ENCODE data around the gene KCNN1.

KCNN1 gene

DNA sequence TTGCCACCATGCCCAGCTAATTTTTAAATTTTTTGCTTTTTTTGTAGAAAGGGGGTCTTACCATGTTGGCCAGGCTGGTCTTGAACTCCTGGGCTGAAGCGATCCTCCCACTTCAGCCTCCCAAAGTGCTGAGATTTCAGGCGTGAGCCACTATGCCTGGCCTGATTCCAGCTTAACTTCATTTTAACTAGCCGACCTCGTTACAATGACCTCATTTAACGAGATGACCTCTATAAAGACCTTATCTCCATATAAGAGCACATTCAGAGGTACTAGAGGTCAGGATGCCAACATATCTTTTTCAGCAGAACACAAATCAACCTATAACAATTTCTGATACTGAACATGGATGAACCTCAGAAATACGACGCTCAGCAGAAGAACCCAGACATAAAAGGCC is 10.6 kb downstream of the KCNN1 start (continued):
- TF ChIP-seq, protein P1, sequence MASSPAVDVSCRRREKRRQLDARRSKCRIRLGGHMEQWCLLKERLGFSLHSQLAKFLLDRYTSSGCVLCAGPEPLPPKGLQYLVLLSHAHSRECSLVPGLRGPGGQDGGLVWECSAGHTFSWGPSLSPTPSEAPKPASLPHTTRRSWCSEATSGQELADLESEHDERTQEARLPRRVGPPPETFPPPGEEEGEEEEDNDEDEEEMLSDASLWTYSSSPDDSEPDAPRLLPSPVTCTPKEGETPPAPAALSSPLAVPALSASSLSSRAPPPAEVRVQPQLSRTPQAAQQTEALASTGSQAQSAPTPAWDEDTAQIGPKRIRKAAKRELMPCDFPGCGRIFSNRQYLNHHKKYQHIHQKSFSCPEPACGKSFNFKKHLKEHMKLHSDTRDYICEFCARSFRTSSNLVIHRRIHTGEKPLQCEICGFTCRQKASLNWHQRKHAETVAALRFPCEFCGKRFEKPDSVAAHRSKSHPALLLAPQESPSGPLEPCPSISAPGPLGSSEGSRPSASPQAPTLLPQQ (tag by site-specific recombination; IDR thresholded peaks at IDR 0.05): no peak
- TF ChIP-seq ZBTB1 (tag by site-specific recombination; IDR thresholded peaks at IDR 0.05) (no peak), ZNF658 (tag by site-specific recombination; IDR thresholded peaks at IDR 0.05) (no peak), ZNF555 (tag by site-specific recombination; conservative IDR thresholded peaks at IDR 0.05) (no peak), MZF1 (tag by site-specific recombination; IDR thresholded peaks at IDR 0.05; ENCODE audit: borderline replicate concordance) (no peak), ZNF138 (tag by site-specific recombination; IDR thresholded peaks at IDR 0.05; ENCODE audit: borderline replicate concordance) (no peak), ZNF623 (tag by site-specific recombination; IDR thresholded peaks at IDR 0.05) (no peak), ZNF214 (tag by site-specific recombination; IDR thresholded peaks at IDR 0.05; ENCODE audit: borderline replicate concordance) (no peak), ZNF19 (tag by site-specific recombination; IDR thresholded peaks at IDR 0.05; ENCODE audit: low read depth) (no peak), ZNF112 (tag by site-specific recombination; IDR thresholded peaks at IDR 0.05) (no peak), ZNF223 (tag by site-specific recombination; IDR thresholded peaks at IDR 0.05) (no peak), ZNF837 (tag by site-specific recombination; IDR thresholded peaks at IDR 0.05) (no peak), ZEB2 (tag by site-specific recombination; IDR thresholded peaks at IDR 0.05) (0 out of 2 replicates have a peak, but pooled peaks have one; percentile 29), MYNN (tag by site-specific recombination; IDR thresholded peaks at IDR 0.05; ENCODE audit: borderline replicate concordance) (no peak)
- TF ChIP-seq, protein P2, sequence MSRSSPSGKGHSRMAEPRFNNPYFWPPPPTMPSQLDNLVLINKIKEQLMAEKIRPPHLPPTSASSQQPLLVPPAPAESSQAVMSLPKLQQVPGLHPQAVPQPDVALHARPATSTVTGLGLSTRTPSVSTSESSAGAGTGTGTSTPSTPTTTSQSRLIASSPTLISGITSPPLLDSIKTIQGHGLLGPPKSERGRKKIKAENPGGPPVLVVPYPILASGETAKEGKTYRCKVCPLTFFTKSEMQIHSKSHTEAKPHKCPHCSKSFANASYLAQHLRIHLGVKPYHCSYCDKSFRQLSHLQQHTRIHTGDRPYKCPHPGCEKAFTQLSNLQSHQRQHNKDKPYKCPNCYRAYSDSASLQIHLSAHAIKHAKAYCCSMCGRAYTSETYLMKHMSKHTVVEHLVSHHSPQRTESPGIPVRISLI (tag by site-specific recombination; IDR thresholded peaks at IDR 0.05): no peak
- TF ChIP-seq, protein P3, sequence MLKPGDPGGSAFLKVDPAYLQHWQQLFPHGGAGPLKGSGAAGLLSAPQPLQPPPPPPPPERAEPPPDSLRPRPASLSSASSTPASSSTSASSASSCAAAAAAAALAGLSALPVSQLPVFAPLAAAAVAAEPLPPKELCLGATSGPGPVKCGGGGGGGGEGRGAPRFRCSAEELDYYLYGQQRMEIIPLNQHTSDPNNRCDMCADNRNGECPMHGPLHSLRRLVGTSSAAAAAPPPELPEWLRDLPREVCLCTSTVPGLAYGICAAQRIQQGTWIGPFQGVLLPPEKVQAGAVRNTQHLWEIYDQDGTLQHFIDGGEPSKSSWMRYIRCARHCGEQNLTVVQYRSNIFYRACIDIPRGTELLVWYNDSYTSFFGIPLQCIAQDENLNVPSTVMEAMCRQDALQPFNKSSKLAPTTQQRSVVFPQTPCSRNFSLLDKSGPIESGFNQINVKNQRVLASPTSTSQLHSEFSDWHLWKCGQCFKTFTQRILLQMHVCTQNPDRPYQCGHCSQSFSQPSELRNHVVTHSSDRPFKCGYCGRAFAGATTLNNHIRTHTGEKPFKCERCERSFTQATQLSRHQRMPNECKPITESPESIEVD (tag by site-specific recombination; IDR thresholded peaks at IDR 0.05): no peak

DNA sequence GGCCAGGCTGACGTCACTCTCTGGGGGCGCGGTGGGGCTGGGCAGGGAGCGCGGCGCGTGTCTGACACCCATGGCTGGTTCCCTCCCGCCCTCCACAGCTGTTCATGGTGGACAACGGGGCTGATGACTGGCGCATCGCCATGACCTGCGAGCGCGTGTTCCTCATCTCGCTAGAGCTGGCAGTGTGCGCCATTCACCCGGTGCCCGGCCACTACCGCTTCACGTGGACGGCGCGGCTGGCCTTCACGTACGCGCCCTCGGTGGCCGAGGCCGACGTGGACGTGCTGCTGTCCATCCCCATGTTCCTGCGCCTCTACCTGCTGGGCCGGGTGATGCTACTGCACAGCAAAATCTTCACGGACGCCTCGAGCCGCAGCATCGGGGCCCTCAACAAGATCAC is 14.7 kb downstream of the KCNN1 start:
- TF ChIP-seq ZFP69B (tag by site-specific recombination; IDR thresholded peaks at IDR 0.05) (no peak), ZNF600 (tag by site-specific recombination; IDR thresholded peaks at IDR 0.05) (no peak), ZNF202 (tag by site-specific recombination; IDR thresholded peaks at IDR 0.05; ENCODE audit: borderline replicate concordance) (no peak), ZNF10 (tag by site-specific recombination; IDR thresholded peaks at IDR 0.05) (no peak), GLIS1 (tag by site-specific recombination; IDR thresholded peaks at IDR 0.05) (no peak)
- Histone ChIP-seq H3K36me3 (ENCODE audit: control insufficient read depth in 2 of 2, insufficient read depth in 1 of 2, low read length in 2 of 2) (no peaks in the 10 kb centered on the region), H3K27ac (ENCODE audit: extremely low read depth, low read depth, low read length) (no peak overlapping the region), H3K9me3 (ENCODE audit: control insufficient read depth, insufficient read depth, low read depth, low read length) (no peaks in the 10 kb centered on the region), H3K4me1 (ENCODE audit: control insufficient read depth, insufficient read depth, low read length) (no peaks in the 10 kb centered on the region), H3K4me3 (ENCODE audit: low read depth, low read length) (no peak overlapping the region)
- ChIA-PET CTCF (no interaction called here), POLR2A (interaction anchor here (0.7 kb wide), 1 partner anchor 124 kb away, joined by 4 read pairs; no protein-coding TSS in a partner anchor)

DNA sequence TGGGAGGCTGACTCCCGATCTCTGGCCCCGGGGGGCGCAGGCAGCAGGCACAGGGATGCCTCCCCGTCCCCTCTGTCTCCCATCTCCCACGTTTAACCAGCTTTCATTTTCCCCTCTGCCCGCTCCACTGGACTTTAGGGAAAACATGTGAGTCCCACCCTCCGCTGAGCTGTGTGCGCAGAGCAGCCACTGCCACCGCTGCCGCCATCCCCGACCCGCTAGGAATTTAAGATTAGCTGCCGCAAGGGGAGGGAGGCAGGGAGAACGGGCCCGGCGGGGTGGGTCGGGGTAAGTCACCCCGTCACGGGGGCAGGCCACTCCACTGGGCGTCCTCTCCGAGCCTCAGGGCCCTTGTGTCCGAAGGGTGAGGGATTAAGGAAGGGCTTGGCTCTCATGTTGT is 15.5 kb downstream of the KCNN1 start:
- H3K27ac ChIP-seq (ENCODE audit: extremely low read depth, low read depth, low read length): no peak overlapping the region
- H3K36me3 ChIP-seq (ENCODE audit: control insufficient read depth in 2 of 2, insufficient read depth in 1 of 2, low read length in 2 of 2): no peaks in the 10 kb centered on the region
- ChIA-PET CTCF (interaction anchor here (0.7 to 1.0 kb wide), 2 partner anchors 31 to 44 kb away, joined by 3 read pairs; no protein-coding TSS in a partner anchor), POLR2A (no interaction called here)
- no peaks in the 10 kb centered on the region for H3K4me1 ChIP-seq (ENCODE audit: control insufficient read depth, insufficient read depth, low read length)
- H3K9me3 ChIP-seq (ENCODE audit: control insufficient read depth, insufficient read depth, low read depth, low read length): no peaks in the 10 kb centered on the region
- no peak overlapping the region for H3K4me3 ChIP-seq (ENCODE audit: low read depth, low read length)
- TF ChIP-seq, protein P4, sequence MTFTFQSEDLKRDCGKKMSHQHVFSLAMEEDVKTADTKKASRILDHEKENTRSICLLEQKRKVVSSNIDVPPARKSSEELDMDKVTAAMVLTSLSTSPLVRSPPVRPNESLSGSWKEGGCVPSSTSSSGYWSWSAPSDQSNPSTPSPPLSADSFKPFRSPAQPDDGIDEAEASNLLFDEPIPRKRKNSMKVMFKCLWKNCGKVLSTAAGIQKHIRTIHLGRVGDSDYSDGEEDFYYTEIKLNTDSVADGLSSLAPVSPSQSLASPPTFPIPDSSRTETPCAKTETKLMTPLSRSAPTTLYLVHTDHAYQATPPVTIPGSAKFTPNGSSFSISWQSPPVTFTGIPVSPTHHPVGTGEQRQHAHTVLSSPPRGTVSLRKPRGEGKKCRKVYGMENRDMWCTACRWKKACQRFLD (tag by site-specific recombination; IDR thresholded peaks at IDR 0.05): no peak
- TF ChIP-seq ZNF747 (tag by site-specific recombination; IDR thresholded peaks at IDR 0.05) (no peak), ZIC2 (tag by site-specific recombination; IDR thresholded peaks at IDR 0.05) (no peak), ZSCAN30 (tag by site-specific recombination; IDR thresholded peaks at IDR 0.05) (no peak), ZNF529 (tag by site-specific recombination; IDR thresholded peaks at IDR 0.05; ENCODE audit: insufficient replicate concordance) (no peak), ZNF585B (tag by site-specific recombination; IDR thresholded peaks at IDR 0.05) (no peak), ZNF266 (tag by site-specific recombination; IDR thresholded peaks at IDR 0.05; ENCODE audit: low read depth) (no peak), ZSCAN16 (tag by site-specific recombination; IDR thresholded peaks at IDR 0.05) (no peak)
- TF ChIP-seq, protein P5, sequence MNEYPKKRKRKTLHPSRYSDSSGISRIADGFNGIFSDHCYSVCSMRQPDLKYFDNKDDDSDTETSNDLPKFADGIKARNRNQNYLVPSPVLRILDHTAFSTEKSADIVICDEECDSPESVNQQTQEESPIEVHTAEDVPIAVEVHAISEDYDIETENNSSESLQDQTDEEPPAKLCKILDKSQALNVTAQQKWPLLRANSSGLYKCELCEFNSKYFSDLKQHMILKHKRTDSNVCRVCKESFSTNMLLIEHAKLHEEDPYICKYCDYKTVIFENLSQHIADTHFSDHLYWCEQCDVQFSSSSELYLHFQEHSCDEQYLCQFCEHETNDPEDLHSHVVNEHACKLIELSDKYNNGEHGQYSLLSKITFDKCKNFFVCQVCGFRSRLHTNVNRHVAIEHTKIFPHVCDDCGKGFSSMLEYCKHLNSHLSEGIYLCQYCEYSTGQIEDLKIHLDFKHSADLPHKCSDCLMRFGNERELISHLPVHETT (tag by site-specific recombination; IDR thresholded peaks at IDR 0.05): no peak

Measured in HEK293 (cell line).